Forelimb muscle (tissue), 1 donor: ENCODE results near the gene KCTD2. TPM values are rescaled to one million over a fixed set of nuclear protein-coding genes. Genes with fewer than 3 reads are reported as not detected.

Source experiments
- DNase-seq: peaks from one replicate; pipeline ENCODE4 v3.0.0-alpha.2; 2013; ENCODE audit warnings: low read depth
- polyA plus RNA-seq: library from polyadenylated mRNA; unstranded; fragments of 120-200 nt; gene quantifications from one replicate; pipeline ENCODE4 v1.2.1, GENCODE V29; 2013; ENCODE audit not compliant: insufficient read length

KCTD2 gene
- polyA plus RNA-seq, 1 donor: 20.5 TPM

- no peak for DNase-seq
Observed at GRCh38 chr17:75077072-75077495, 30.1 kb downstream of the KCTD2 start.

- no peak for DNase-seq
Observed at GRCh38 chr17:75077496-75078283, 30.7 kb downstream of the KCTD2 start.

DNA sequence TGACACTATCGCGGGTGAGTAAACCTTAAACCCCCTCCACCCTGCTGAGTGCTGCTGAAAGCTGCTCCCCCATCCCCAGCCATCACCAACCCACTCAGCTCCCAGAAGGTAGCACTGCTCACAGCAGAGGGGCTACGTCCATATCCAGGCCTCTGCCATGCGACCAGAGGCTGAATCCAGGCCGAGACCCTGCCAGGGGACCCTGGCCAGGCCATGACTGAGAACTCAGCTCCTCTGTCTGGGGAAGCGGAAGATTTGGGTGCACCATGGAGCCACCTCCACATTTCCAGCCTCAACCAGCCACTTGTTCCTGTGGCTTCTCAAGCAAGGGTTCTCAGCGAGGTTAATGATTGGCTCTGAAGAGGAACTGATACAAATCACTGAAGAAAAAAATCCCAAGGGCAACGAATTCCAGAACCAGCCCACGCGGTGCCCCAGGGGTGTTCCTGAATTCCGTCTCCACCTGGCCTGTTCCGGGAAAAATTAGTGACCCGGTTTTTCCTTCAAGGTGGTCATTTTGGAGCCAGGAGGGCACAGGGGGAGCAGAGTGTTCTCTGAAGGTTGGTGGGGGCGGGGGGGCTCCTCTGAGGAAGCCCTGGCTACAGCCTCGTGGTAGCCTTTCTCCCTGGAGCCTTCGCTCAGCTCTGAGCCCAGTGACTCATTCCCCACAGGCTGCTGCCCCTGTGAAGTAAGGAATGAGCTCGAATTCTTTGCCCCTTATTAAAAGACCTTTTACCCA lies 31.4 kb downstream of the KCTD2 start:
- DNase-seq: no peak

GRCh38 chr17:75079023-75079373 lies 32.0 kb downstream of the KCTD2 start:
- no peak for DNase-seq

DNA sequence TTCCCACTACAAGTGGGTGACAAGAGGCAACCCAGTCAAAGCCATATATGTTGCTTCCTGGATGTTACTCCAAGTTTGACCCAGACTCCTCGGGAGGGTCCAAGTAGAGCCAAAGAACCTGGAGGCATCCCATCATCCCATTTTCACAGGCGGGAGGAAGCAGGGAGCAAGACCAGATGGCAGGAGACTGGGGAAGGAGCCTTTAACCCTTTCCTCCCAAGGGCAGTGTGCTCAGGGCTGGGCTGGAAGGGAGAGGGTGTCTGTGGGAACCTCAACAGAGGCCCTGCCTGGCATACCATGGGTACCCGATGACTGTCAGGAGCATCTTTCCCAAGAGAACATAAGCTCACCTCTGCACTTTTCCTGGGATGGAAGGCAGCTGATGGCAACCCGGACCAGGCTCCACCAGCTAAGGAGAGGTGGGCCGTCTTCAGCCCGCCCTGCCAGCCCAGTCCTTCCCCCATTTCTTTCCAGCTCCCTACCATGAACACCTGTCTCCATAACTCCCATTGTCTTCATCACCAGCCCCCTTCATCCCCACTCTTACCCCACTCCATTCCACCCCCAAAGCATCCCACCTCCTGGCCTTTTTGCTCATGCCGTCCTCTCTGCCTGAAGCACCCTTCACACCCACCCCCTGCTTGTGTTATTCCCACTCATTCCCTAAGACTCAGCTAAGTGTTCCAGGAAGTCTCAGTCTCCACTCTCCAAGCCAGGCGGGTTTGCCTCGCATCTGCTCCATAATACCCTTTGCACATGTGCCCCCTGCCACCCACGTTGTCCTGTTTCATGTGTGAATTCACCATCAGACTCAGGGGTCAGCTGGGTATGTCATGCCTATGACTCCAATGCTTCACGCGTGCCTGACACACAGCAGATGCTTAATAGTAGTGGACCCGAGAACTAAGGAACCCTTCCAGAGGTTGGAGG lies 34.9 kb downstream of the KCTD2 start:
- DNase-seq: no peak

DNA sequence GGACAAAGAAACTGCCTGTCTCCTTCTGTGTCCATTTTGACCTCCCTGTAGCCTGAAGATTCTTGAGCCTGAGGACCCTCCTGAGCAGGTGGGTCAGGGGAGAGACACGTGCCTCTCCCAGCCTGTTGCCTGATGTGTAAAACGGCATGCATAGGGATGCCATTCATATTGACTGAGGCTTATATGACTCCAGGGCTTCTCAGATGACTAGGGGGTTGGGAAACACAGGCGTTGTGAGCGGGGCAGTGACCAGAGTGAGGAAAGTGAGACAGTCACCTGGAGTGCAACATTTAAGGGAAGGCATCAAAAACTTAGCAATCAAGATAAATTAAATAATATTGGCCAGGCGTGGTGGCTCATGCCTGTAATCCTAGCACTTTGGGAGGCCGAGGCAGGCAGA lies 35.7 kb downstream of the KCTD2 start:
- no peak for DNase-seq

DNA sequence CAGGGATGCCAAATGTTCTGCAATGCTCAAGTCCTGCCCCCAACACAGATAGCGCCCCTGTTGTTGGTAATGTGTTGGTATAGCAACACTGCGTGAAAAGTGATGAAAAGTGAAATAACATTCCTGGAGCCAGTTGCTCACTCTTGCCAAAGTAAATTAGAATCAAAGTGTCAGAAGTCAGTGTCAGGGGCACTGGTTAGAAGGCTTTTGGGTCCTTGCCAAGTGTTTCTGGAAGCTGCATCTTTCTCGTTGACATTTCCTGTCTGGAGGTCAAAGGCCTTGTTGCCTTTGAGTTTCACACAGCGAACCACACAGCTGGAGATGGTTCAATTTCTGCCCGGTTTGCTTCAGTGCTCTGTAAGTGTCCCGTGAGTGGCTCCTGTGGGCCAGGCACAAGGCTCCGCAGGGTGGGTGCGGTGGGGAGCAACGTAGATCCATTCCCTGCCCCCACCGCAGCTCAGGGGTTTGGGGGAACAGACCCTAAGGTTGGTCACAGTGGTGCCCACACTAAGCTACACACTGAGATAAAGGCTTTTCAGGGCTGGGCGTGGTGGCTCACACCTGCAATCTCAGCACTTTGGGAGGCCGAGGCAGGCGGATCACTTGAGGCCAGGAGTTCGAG lies 37.1 kb downstream of the KCTD2 start:
- no peak for DNase-seq

DNA sequence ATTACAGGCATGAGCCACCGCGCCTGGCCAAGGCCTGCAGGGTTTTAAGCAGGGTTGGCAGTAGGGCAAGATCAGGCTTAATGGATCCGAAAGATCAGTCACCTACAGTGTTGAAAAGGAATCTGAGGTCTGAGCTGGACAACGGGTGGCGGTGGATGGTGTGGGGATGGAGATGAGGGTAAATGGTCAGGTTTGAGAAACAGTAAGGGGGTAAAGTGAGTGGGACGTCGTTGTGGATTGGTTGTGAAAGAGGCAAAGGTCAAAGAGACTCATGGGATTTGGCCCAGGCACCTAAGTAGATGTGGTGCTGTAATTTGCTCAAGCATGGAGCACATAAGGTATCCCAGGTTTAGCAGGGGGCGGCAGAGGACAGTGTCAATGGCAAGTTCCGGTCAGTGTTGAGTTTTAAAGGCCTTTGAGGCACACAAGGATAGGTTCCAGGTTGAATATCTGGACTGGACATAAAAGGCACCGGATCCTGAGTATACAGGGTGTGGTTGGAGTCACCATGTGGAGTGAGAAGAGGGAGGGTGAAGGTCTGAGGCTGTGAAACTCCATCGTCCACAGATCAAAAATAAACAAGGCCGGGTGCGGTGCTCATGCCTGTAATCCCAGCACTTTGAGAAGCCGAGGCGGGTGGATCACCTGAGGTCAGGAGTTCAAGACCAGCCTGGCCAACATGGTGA lies 39.6 kb downstream of the KCTD2 start:
- DNase-seq: no peak

GRCh38 chr17:75087182-75087557 lies 40.1 kb downstream of the KCTD2 start:
- DNase-seq: no peak

DNA sequence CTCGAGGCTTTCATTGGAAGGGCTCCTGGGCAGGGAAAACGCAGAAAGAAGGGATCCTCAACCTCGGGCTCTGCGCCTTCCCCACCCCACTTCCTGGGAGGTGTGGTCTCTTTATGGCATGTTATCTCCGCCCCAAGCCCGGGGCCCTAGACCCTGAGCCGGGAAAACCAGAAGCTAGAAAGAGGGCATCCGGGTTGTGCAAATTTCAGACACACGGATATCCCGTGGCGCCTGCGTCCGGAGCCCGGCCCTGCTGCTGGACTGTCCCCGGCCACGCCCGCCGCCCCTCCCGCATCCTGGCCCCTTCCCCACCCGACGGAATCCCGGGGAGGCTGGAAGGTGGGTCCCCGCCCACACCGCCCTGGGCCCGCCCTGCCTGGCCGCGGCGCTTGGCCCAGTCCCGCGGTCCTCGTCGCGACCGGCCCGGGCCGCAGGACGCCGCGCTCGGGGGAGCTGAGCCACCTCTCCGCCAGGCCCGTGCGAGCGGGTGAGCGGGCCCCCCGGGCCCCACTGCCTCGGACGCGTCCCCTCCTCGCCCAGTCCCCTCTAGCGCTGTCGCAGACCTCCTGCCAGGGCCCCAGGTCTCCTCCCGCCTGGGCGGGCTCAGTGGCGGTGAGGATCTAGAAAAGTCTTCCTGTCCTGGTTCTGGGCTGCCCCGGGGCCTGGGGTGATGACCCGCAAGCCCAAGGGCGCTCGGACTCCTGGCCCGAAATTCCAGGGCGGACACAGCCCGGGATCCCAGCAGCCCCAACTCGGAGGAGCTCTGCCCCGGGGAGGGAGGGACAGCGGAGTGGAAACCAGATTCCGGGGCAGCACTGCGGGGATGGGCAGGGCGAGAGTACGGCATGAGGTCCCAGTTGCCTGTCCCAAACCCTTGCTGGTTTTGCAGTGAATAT lies 40.8 kb downstream of the KCTD2 start, which contains the start of gene SLC16A5:
TSS of gene SLC16A5 (plus strand) at position 397 of the 896 bp plus-strand sequence. CDS start 5,683 bp downstream, outside the sequence.
- DNase-seq: peak; percentile 26

DNA sequence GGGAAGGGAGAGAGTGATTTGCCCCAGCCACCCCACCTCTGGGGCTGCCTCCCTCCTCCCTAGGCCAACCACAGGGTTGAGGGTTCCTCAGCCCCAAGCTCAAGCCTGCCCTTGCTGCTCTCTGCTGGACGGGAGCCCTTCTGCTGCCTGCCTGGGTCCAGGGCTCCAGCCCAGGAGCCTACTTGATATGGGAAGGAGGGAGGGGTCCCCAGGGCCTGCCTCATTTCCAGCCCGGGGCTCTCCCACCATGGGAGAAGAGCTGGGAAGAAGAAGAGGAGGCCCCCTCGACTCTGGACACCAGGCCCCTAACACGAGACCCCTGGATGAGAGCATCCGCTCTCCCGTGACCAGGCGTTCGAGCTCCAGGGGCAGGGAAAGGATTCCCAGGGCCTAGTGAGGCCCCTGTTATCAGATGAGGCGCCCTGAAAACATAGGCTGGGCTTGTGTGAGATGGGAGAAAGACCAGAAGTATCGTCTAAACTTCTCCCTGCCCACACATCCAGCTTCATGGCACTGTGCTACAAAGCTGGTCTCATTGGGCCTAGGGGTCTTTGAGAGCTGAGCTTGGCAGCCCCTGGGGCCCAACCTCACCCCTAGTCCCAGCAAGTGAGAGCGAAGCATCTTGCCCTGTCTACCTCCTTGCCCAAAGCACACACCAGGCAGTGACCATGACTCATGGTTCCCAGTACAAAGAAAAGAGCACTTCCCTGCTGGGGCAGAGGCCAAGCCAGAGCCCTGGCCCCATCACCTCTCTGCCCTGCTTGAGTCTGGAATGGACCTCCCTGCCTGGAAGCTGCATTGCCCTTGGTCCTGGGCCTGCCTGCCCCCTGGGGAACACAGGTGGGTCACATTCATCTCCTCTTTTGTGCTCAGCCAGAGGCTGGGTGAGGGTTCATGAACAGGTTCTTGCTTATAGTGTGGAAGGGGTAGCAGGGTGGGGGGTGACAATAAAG lies 41.7 kb downstream of the KCTD2 start:
- DNase-seq: no peak

GRCh38 chr17:75090871-75091854 lies 44.1 kb downstream of the KCTD2 start:
- no peak for DNase-seq

DNA sequence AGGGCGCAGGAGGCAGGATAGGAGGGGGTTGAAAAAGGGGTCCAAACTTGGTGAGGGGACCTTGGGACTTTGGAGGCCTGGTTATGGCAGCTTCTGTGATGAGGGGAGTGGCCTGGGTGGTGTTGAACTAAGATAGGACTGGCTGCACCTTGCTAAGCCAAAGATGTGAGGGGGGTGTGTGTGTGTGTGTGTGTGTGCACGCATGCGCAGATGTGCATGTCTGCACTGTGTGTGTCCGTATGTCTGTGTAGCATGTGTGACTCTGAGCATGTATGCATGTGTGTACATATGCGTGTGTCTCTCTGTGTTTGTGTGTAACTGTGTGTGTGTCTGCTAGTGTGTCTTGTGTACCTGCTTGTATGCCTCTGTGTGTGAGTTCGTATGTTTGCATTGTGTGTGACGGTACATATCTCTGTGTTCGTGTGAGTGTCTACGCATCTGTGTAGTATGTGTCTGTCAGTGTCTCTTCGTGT lies 44.9 kb downstream of the KCTD2 start:
- no peak for DNase-seq

- no peak for DNase-seq
Observed at GRCh38 chr17:75093548-75094158, 46.6 kb downstream of the KCTD2 start.

DNA sequence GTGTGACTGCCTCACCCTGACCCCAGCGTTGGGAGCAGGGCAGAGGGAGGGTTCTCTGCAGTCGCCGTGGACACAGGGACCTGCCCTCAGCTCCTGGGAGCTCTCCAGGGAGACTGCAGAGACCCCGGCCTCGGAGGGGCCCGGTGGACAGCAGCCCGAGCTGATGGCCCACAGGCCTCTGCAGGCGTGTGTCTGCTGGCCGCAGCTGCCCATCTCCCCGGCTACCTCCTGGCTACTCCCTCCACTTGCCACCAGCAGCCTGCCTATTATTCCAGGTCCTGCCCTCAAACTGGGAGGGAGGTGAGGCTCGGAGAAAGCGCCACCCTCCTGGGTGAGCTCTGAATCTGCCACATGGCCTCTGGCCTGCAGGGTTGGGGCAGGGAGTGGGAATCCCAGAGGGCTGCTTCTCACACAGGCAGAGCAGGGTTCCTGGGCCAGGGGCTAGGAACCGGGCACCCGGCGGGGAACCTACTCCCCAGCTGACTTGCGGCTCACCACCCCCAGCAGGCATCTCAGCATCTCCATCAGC lies 47.9 kb downstream of the KCTD2 start:
- no peak for DNase-seq

GRCh38 chr17:75096082-75096625 lies 49.1 kb downstream of the KCTD2 start:
- no peak for DNase-seq
